Measurements from ENCODE around the gene ST3GAL3.
"Not testable (repeated sequence)": the region's sequence is repeated elsewhere in the genome, so short reads cannot be mapped to it uniquely, and the experiment has no call there.

The ST3GAL3 gene

GRCh38 chr1:43766818-43767525 lies 59.6 kb downstream of the ST3GAL3 start:
- no peaks in the 10 kb centered on the region for H3K9me3 ChIP-seq (ENCODE audit: low read depth, low read length)
- peak overlapping the region; percentile 53 for H3K4me3 ChIP-seq
- H3K36me3 ChIP-seq (ENCODE audit: insufficient read depth, low read length): no peaks in the 10 kb centered on the region
- TF ChIP-seq EZH2 (IDR thresholded peaks at IDR 0.05) (no peak), FOXP2 (optimal IDR thresholded peaks at IDR 0.05; ENCODE audit: control extremely low read depth, extremely low read length, insufficient read depth) (no peak), POLR2AphosphoS5 (IDR thresholded peaks at IDR 0.05; ENCODE audit: borderline replicate concordance, low read depth, low read length) (no peak)
- peak overlapping the region; percentile 98 for H3K27ac ChIP-seq
- peak; percentile 70 for DNase-seq (ENCODE audit: low read depth, low spot score)
- peak overlapping the region; percentile 74 for H3K9ac ChIP-seq (ENCODE audit: insufficient read length)

- Histone ChIP-seq H3K9me3 (ENCODE audit: low read depth, low read length) (no peaks in the 10 kb centered on the region), H3K27ac (peak overlapping the region; percentile 98), H3K36me3 (ENCODE audit: insufficient read depth, low read length) (no peaks in the 10 kb centered on the region; the same call in 1 of the 2 replicates), H3K4me3 (peak overlapping the region; percentile 53), H3K9ac (ENCODE audit: insufficient read length) (peak overlapping the region; percentile 27)
- no peak for TF ChIP-seq POLR2AphosphoS5 (IDR thresholded peaks at IDR 0.05; ENCODE audit: borderline replicate concordance, low read depth, low read length)
- no peak for TF ChIP-seq FOXP2 (optimal IDR thresholded peaks at IDR 0.05; ENCODE audit: control extremely low read depth, extremely low read length, insufficient read depth)
- no peak for TF ChIP-seq EZH2 (IDR thresholded peaks at IDR 0.05)
- no peak for DNase-seq (ENCODE audit: low read depth, low spot score)
Observed at GRCh38 chr1:43768168-43768567, 60.8 kb downstream of the ST3GAL3 start.

GRCh38 chr1:43769350-43769908 lies 62.1 kb downstream of the ST3GAL3 start:
- Histone ChIP-seq H3K9ac (ENCODE audit: insufficient read length) (peak overlapping the region; percentile 27), H3K27ac (peak overlapping the region; percentile 98), H3K9me3 (ENCODE audit: low read depth, low read length) (no peaks in the 10 kb centered on the region), H3K4me3 (peak overlapping the region; percentile 53), H3K36me3 (ENCODE audit: insufficient read depth, low read length) (peaks cover 5% of the 10 kb centered on the region; the same call in 1 of the 2 replicates)
- no peak for TF ChIP-seq EZH2 (IDR thresholded peaks at IDR 0.05)
- no peak for TF ChIP-seq POLR2AphosphoS5 (IDR thresholded peaks at IDR 0.05; ENCODE audit: borderline replicate concordance, low read depth, low read length)
- no peak for TF ChIP-seq FOXP2 (optimal IDR thresholded peaks at IDR 0.05; ENCODE audit: control extremely low read depth, extremely low read length, insufficient read depth)
- no peak for DNase-seq (ENCODE audit: low read depth, low spot score)

GRCh38 chr1:43770111-43770510 lies 62.8 kb downstream of the ST3GAL3 start:
- DNase-seq (ENCODE audit: low read depth, low spot score): no peak
- peaks cover 10% of the 10 kb centered on the region; the same call in 1 of the 2 replicates for H3K36me3 ChIP-seq (ENCODE audit: insufficient read depth, low read length)

GRCh38 chr1:43772978-43773377 lies 65.6 kb downstream of the ST3GAL3 start:
- H3K4me3 ChIP-seq: no peak overlapping the region
- H3K9me3 ChIP-seq (ENCODE audit: low read depth, low read length): no peaks in the 10 kb centered on the region
- no peak overlapping the region for H3K9ac ChIP-seq (ENCODE audit: insufficient read length)
- H3K27ac ChIP-seq: no peak overlapping the region
- DNase-seq (ENCODE audit: low read depth, low spot score): no peak
- no peak for TF ChIP-seq POLR2AphosphoS5 (IDR thresholded peaks at IDR 0.05; ENCODE audit: borderline replicate concordance, low read depth, low read length)
- TF ChIP-seq EZH2 (IDR thresholded peaks at IDR 0.05): no peak
- no peak for TF ChIP-seq FOXP2 (optimal IDR thresholded peaks at IDR 0.05; ENCODE audit: control extremely low read depth, extremely low read length, insufficient read depth)
- H3K36me3 ChIP-seq (ENCODE audit: insufficient read depth, low read length): peaks cover 26% of the 10 kb centered on the region

More at GRCh38 chr1:43770111-43770510, 62.8 kb downstream of the ST3GAL3 start:
- H3K9me3 ChIP-seq (ENCODE audit: low read depth, low read length): no peaks in the 10 kb centered on the region
- H3K9ac ChIP-seq (ENCODE audit: insufficient read length): peak overlapping the region; percentile 16
- H3K27ac ChIP-seq: peak overlapping the region; percentile 98
- no peak overlapping the region for H3K4me3 ChIP-seq
- TF ChIP-seq POLR2AphosphoS5 (IDR thresholded peaks at IDR 0.05; ENCODE audit: borderline replicate concordance, low read depth, low read length): no peak
- no peak for TF ChIP-seq FOXP2 (optimal IDR thresholded peaks at IDR 0.05; ENCODE audit: control extremely low read depth, extremely low read length, insufficient read depth)
- no peak for TF ChIP-seq EZH2 (IDR thresholded peaks at IDR 0.05)

- H3K36me3 ChIP-seq (ENCODE audit: insufficient read depth, low read length): peaks cover 29% of the 10 kb centered on the region
Observed at GRCh38 chr1:43773821-43774220, 66.5 kb downstream of the ST3GAL3 start.

GRCh38 chr1:43774359-43774758 lies 67.0 kb downstream of the ST3GAL3 start:
- Histone ChIP-seq H3K9me3 (ENCODE audit: low read depth, low read length) (no peaks in the 10 kb centered on the region), H3K9ac (ENCODE audit: insufficient read length) (no peak overlapping the region), H3K36me3 (ENCODE audit: insufficient read depth, low read length) (peaks cover 29% of the 10 kb centered on the region), H3K27ac (no peak overlapping the region), H3K4me3 (no peak overlapping the region)
- TF ChIP-seq POLR2AphosphoS5 (IDR thresholded peaks at IDR 0.05; ENCODE audit: borderline replicate concordance, low read depth, low read length): no peak
- DNase-seq (ENCODE audit: low read depth, low spot score): no peak

More at GRCh38 chr1:43773821-43774220, 66.5 kb downstream of the ST3GAL3 start:
- TF ChIP-seq EZH2 (IDR thresholded peaks at IDR 0.05): no peak
- TF ChIP-seq POLR2AphosphoS5 (IDR thresholded peaks at IDR 0.05; ENCODE audit: borderline replicate concordance, low read depth, low read length): no peak
- no peak for TF ChIP-seq FOXP2 (optimal IDR thresholded peaks at IDR 0.05; ENCODE audit: control extremely low read depth, extremely low read length, insufficient read depth)
- Histone ChIP-seq H3K9me3 (ENCODE audit: low read depth, low read length) (no peaks in the 10 kb centered on the region), H3K27ac (0 out of 2 replicates have a peak overlapping the region, but pooled peaks have one; percentile 44), H3K4me3 (no peak overlapping the region), H3K9ac (ENCODE audit: insufficient read length) (no peak overlapping the region)
- DNase-seq (ENCODE audit: low read depth, low spot score): no peak

GRCh38 chr1:43776043-43776761 lies 68.9 kb downstream of the ST3GAL3 start:
- peaks cover 29% of the 10 kb centered on the region for H3K36me3 ChIP-seq (ENCODE audit: insufficient read depth, low read length)
- H3K27ac ChIP-seq: peak overlapping the region; percentile 14; the same call in 1 of the 2 replicates
- TF ChIP-seq POLR2AphosphoS5 (IDR thresholded peaks at IDR 0.05; ENCODE audit: borderline replicate concordance, low read depth, low read length): no peak
- no peak for TF ChIP-seq EZH2 (IDR thresholded peaks at IDR 0.05)
- TF ChIP-seq FOXP2 (optimal IDR thresholded peaks at IDR 0.05; ENCODE audit: control extremely low read depth, extremely low read length, insufficient read depth): no peak
- no peak overlapping the region for H3K9ac ChIP-seq (ENCODE audit: insufficient read length)
- H3K9me3 ChIP-seq (ENCODE audit: low read depth, low read length): no peaks in the 10 kb centered on the region; the same call in 1 of the 2 replicates
- no peak for DNase-seq (ENCODE audit: low read depth, low spot score)
- no peak overlapping the region for H3K4me3 ChIP-seq

GRCh38 chr1:43777916-43778315 lies 70.6 kb downstream of the ST3GAL3 start:
- not testable (repeated sequence) for H3K27ac ChIP-seq; H3K9me3 ChIP-seq (ENCODE audit: low read depth, low read length); H3K9ac ChIP-seq (ENCODE audit: insufficient read length); H3K4me3 ChIP-seq; DNase-seq (ENCODE audit: low read depth, low spot score)
- peaks cover 29% of the 10 kb centered on the region for H3K36me3 ChIP-seq (ENCODE audit: insufficient read depth, low read length)
